GM21381 (cell line): ENCODE data around the gene CIAO2B.
"Not testable (repeated sequence)": the region's sequence is repeated elsewhere in the genome, so short reads cannot be mapped to it uniquely, and the experiment has no call there.

Experiments used
- ATAC-seq: cut with Tn5 transposase; IDR thresholded peaks from one replicate; pipeline ENCODE4 v1.9.1; 2021; ENCODE audit warnings: mild to moderate bottlenecking, moderate library complexity; ENCODE audit not compliant: unreplicated experiment

The CIAO2B gene

GRCh38 chr16:66904846-66905632 is 29.2 kb downstream of the CIAO2B start:
- no peak for ATAC-seq

GRCh38 chr16:66904428-66904845 is 29.8 kb downstream of the CIAO2B start:
- no peak for ATAC-seq

- ATAC-seq = no peak
Observed at GRCh38 chr16:66903544-66904427, 30.4 kb downstream of the CIAO2B start.

GRCh38 chr16:66902648-66903543 is 31.3 kb downstream of the CIAO2B start:
- ATAC-seq = no peak

- ATAC-seq = no peak
Observed at GRCh38 chr16:66901626-66902025, 32.6 kb downstream of the CIAO2B start.

GRCh38 chr16:66900721-66901441 is 33.3 kb downstream of the CIAO2B start:
- no peak for ATAC-seq

GRCh38 chr16:66899945-66900710 is 34.1 kb downstream of the CIAO2B start:
- ATAC-seq = no peak

GRCh38 chr16:66899310-66899944 is 34.8 kb downstream of the CIAO2B start:
- no peak for ATAC-seq

GRCh38 chr16:66898933-66899309 is 35.3 kb downstream of the CIAO2B start:
- no peak for ATAC-seq

- no peak for ATAC-seq
Observed at GRCh38 chr16:66898207-66898606, 36.0 kb downstream of the CIAO2B start.

GRCh38 chr16:66896682-66897081 is 37.5 kb downstream of the CIAO2B start:
- ATAC-seq = not testable (repeated sequence)

- ATAC-seq = no peak
Observed at GRCh38 chr16:66895999-66896398, 38.2 kb downstream of the CIAO2B start.

GRCh38 chr16:66895689-66895979 is 38.6 kb downstream of the CIAO2B start:
- no peak for ATAC-seq

GRCh38 chr16:66894948-66895688 is 39.1 kb downstream of the CIAO2B start:
- ATAC-seq = no peak

- no peak for ATAC-seq
Observed at GRCh38 chr16:66894055-66894454, 40.1 kb downstream of the CIAO2B start.

GRCh38 chr16:66891797-66892196 is 42.4 kb downstream of the CIAO2B start:
- ATAC-seq = no peak

- no peak for ATAC-seq
Observed at GRCh38 chr16:66891360-66891759, 42.8 kb downstream of the CIAO2B start.

GRCh38 chr16:66890799-66891198 is 43.4 kb downstream of the CIAO2B start:
- no peak for ATAC-seq

GRCh38 chr16:66889622-66890021 is 44.6 kb downstream of the CIAO2B start:
- no peak for ATAC-seq
